SU-DHL-6 (cell line): ENCODE measurements around the gene SCYL2.
"Not testable (repeated sequence)": the region's sequence is repeated elsewhere in the genome, so short reads cannot be mapped to it uniquely, and the experiment has no call there.

ENCODE experiments used
- EZH2phosphoT487 ChIP-seq: fragments of 200-600 bp; sonication (generic), shearing (Covaris generic); conservative IDR thresholded peaks from 2 replicates; pipeline ENCODE4 v1.6.1; 2018; ENCODE audit warnings: mild to moderate bottlenecking, antibody characterized with exemption, low read length, moderate library complexity, mixed read lengths
- TF ChIP-seq, protein P1 (sequence below): fragments of 200-600 bp; sonication (generic); IDR thresholded peaks from one replicate; pipeline ENCODE4 v1.5.1; 2017; ENCODE audit warnings: antibody characterized with exemption, mild to moderate bottlenecking, low read length, moderate library complexity; ENCODE audit not compliant: insufficient read depth, poor library complexity, severe bottlenecking

DNA sequence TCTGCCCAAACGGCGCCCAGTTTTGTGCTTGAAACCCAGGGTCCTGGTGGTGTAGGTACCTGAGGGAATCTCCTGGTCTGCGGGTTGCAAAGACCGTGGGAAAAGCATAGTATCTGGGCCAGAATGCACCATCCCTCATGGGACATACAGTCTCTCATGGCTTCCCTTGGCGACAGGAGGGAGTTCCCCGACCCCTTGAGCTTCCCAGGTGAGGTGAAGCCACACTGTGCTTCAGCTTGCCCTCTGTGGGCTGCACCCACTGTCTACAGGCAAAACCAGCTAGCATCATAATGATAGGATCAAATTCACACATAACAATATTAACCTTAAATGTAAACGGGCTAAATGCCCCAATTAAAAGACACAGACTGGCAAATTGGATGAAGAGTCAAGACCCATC lies 37.4 kb downstream of the SCYL2 start:
- TF ChIP-seq, protein P1, sequence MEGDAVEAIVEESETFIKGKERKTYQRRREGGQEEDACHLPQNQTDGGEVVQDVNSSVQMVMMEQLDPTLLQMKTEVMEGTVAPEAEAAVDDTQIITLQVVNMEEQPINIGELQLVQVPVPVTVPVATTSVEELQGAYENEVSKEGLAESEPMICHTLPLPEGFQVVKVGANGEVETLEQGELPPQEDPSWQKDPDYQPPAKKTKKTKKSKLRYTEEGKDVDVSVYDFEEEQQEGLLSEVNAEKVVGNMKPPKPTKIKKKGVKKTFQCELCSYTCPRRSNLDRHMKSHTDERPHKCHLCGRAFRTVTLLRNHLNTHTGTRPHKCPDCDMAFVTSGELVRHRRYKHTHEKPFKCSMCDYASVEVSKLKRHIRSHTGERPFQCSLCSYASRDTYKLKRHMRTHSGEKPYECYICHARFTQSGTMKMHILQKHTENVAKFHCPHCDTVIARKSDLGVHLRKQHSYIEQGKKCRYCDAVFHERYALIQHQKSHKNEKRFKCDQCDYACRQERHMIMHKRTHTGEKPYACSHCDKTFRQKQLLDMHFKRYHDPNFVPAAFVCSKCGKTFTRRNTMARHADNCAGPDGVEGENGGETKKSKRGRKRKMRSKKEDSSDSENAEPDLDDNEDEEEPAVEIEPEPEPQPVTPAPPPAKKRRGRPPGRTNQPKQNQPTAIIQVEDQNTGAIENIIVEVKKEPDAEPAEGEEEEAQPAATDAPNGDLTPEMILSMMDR: not testable (repeated sequence)
- TF ChIP-seq EZH2phosphoT487: not testable (repeated sequence)
